NCI-H1048 (cell line): ENCODE data around the gene TLCD2.
A peak's percentile ranks its signal among the peaks of the same experiment; 100 is the strongest.
"Not testable (repeated sequence)": the region's sequence is repeated elsewhere in the genome, so short reads cannot be mapped to it uniquely, and the experiment has no call there.

Experiments
- DNase-seq: peaks from one replicate; lab custom pipeline; 2025; lab: John Stamatoyannopoulos, UW

TLCD2 gene

GRCh38 chr17:1735834-1736347 is 25.7 kb upstream of the TLCD2 start:
- no peak for DNase-seq

GRCh38 chr17:1735418-1735817 is 25.2 kb upstream of the TLCD2 start:
- DNase-seq, result no peak

GRCh38 chr17:1733759-1734158 is 23.6 kb upstream of the TLCD2 start:
- DNase-seq, result no peak

GRCh38 chr17:1732833-1733321 is 22.7 kb upstream of the TLCD2 start:
- no peak for DNase-seq

GRCh38 chr17:1732241-1732832 is 22.2 kb upstream of the TLCD2 start:
- no peak for DNase-seq

GRCh38 chr17:1731194-1731506 is 21.0 kb upstream of the TLCD2 start:
- DNase-seq, result no peak

- no peak for DNase-seq
These were observed 20.4 kb upstream of the TLCD2 start for GRCh38 chr17:1730326-1731193.

GRCh38 chr17:1729966-1730325 is 19.8 kb upstream of the TLCD2 start:
- DNase-seq, result no peak

- DNase-seq, result no peak
These were observed 17.9 kb upstream of the TLCD2 start for GRCh38 chr17:1727876-1728630.

- DNase-seq, result no peak
These were observed 17.1 kb upstream of the TLCD2 start for GRCh38 chr17:1727258-1727789.

GRCh38 chr17:1726626-1727257 is 16.6 kb upstream of the TLCD2 start:
- DNase-seq, result no peak

- no peak for DNase-seq
These were observed 15.7 kb upstream of the TLCD2 start for GRCh38 chr17:1725642-1726511.

GRCh38 chr17:1724869-1725641 is 14.9 kb upstream of the TLCD2 start:
- no peak for DNase-seq

- DNase-seq, result no peak
These were observed 14.2 kb upstream of the TLCD2 start, which contains the start of gene WDR81 for GRCh38 chr17:1724351-1724868. TSS of gene WDR81 (plus strand) at chr17:1724704. CDS start at chr17:1724960, 256 bp downstream.

- DNase-seq, result not testable (repeated sequence)
These were observed 11.8 kb upstream of the TLCD2 start for GRCh38 chr17:1722022-1722421.

GRCh38 chr17:1720856-1721386 is 10.7 kb upstream of the TLCD2 start:
- DNase-seq, result no peak

- DNase-seq, result no peak
These were observed 8.4 kb upstream of the TLCD2 start for GRCh38 chr17:1718362-1719165.

GRCh38 chr17:1716912-1717695 is 6.9 kb upstream of the TLCD2 start:
- DNase-seq, result peak; percentile 90
